BLaER1 (cell line): ENCODE measurements around the gene AFAP1.
A peak's percentile ranks its signal among the peaks of the same experiment; 100 is the strongest.

ENCODE experiments used
- H3K27ac ChIP-seq: shearing (Covaris generic); formaldehyde crosslinking; 2 replicates; pipeline ENCODE4 v1.8.1; 2022
- H3K27me3 ChIP-seq: shearing (Covaris generic); formaldehyde crosslinking; 2 replicates; pipeline ENCODE4 v1.8.1; 2022
- H3K36me3 ChIP-seq: shearing (Covaris generic); formaldehyde crosslinking; 2 replicates; pipeline ENCODE4 v1.8.1; 2022
- H3K4me1 ChIP-seq: shearing (Covaris generic); formaldehyde crosslinking; 2 replicates; pipeline ENCODE4 v1.8.1; 2022
- H3K4me2 ChIP-seq: shearing (Covaris generic); formaldehyde crosslinking; 2 replicates; pipeline ENCODE4 v1.8.1; 2022
- H3K4me3 ChIP-seq: shearing (Covaris generic); formaldehyde crosslinking; 2 replicates; pipeline ENCODE4 v1.8.1; 2022
- H3K9ac ChIP-seq: shearing (Covaris generic); formaldehyde crosslinking; 2 replicates; pipeline ENCODE4 v1.8.1; 2022
- H3K9me3 ChIP-seq: shearing (Covaris generic); formaldehyde crosslinking; 2 replicates; pipeline ENCODE4 v1.8.1; 2022
- H4K20me1 ChIP-seq: shearing (Covaris generic); formaldehyde crosslinking; 2 replicates; pipeline ENCODE4 v1.8.1; 2022
- Cebpa-rat ChIP-seq: shearing (Covaris generic); IDR thresholded peaks from 2 replicates; pipeline ENCODE4 v1.8.1; 2022

AFAP1 gene

DNA sequence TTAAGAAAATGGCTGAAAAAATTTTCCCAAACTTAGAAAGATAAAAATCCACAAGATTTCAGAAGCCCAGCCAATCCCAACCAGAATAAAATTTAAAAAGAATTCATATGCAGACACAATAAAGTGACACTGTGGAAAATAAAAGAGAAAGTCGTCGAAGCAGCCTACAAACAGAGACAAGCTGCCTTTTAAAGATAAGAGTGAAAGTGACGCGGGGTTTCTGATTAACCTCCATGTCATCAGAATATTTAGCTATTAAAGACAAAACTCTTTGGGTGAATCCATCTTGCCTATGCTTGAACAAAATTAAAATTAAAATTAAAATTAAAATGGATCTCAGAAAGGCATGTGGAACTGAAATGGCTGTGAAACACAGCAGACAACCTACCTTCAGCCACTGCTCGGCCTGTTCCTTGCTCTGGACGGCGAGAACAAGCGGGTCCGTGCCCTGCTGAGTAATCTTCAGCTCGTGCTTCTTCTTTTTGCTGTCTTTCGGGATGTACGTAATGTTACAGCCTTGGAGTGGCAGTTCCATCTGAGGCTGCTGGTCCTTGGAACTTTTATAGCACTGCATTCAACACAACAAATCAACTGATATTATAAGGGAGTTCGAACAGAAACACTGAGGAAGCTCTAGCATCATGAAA is 101.4 kb downstream of the AFAP1 start:
- Histone ChIP-seq H3K4me1 (no peaks in the 10 kb centered on the region), H4K20me1 (no peaks in the 10 kb centered on the region), H3K27me3 (no peaks in the 10 kb centered on the region), H3K36me3 (peaks cover 22% of the 10 kb centered on the region), H3K27ac (no peak overlapping the region), H3K4me2 (no peak overlapping the region), H3K9me3 (no peaks in the 10 kb centered on the region), H3K4me3 (no peak overlapping the region), H3K9ac (no peak overlapping the region)
- no peak for TF ChIP-seq Cebpa-rat

DNA sequence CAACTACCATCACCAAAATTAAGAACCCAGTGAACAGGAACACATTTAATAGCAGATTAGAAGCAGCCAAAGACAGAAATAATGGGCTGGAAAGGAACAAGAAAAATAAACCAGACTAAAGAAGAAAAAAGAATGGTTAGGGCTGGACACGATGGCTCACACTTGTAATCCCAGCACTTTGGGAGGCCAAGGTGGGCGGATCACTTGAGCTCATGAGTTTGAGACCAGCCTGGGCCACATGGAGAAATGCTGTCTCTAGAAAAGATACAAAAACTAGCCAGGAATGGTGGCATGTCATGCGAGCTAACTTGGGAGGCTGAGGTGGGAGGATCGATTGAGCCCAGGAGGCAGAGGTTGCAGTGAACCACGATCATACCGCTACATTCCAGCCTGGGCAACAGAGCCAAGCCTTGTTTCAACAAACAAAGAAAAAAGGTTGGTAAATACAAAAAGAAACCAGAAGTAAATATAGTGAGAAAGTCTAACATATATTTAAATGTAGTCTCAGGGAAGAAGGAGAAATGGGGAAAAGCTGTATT is 102.0 kb downstream of the AFAP1 start:
- H3K36me3 ChIP-seq = peaks cover 16% of the 10 kb centered on the region
- TF ChIP-seq Cebpa-rat = no peak
- no peaks in the 10 kb centered on the region for H4K20me1 ChIP-seq
- H3K4me3 ChIP-seq = no peak overlapping the region
- no peaks in the 10 kb centered on the region for H3K27me3 ChIP-seq
- no peak overlapping the region for H3K9ac ChIP-seq
- H3K9me3 ChIP-seq = no peaks in the 10 kb centered on the region
- no peak overlapping the region for H3K27ac ChIP-seq
- H3K4me2 ChIP-seq = no peak overlapping the region
- H3K4me1 ChIP-seq = no peaks in the 10 kb centered on the region

GRCh38 chr4:7831858-7832730 is 107.6 kb downstream of the AFAP1 start:
- peak overlapping the region; percentile 27; the same call in 1 of the 2 replicates for H3K9ac ChIP-seq
- no peak for TF ChIP-seq Cebpa-rat
- no peaks in the 10 kb centered on the region for H3K27me3 ChIP-seq
- H3K27ac ChIP-seq = peak overlapping the region; percentile 57
- peak overlapping the region; percentile 71 for H3K4me2 ChIP-seq
- peaks cover 6% of the 10 kb centered on the region; the same call in 1 of the 2 replicates for H3K9me3 ChIP-seq
- peak overlapping the region; percentile 31; the same call in 1 of the 2 replicates for H3K4me3 ChIP-seq
- no peaks in the 10 kb centered on the region for H4K20me1 ChIP-seq
- H3K4me1 ChIP-seq = peaks cover 47% of the 10 kb centered on the region
- peaks cover 24% of the 10 kb centered on the region for H3K36me3 ChIP-seq

DNA sequence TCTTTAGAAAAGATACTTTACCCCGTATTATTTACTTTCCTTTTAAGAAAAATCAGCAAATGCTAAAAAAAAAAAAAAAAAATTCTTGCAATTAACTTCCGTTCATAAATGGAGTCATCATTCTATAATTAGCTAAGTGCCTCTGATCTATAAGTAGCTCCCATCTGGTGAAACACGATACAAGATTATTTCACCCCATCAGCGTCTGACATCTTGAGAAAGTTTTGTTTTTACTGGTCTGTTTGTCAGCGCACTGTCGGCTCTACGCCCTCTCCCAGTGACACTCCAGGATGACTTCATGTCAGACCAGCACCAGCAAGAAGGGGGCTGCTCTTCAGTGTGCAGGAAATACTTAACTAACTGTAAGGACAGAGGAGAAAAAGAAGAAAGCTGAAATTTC is 108.3 kb downstream of the AFAP1 start:
- peak overlapping the region; percentile 71 for H3K4me2 ChIP-seq

DNA sequence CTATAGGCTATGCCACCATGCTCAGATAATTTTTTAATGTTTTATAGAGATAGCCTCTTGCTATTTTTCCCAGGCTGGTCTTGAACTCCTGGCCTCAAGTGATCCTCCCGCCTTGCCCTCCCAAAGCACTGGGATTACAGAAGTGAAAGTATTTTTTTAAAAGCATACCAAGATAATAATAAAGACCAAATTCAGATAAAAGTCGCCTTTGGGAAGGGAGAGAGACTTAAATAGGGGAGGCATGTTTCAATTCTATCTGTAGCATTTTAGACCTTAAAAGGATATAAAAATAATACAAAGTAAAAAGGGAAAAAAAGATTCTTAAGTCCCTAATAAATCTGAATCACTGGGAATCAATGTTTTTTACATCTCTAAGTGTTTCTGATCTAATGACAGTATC is 108.9 kb downstream of the AFAP1 start:
- Histone ChIP-seq H3K27ac (peak overlapping the region; percentile 57), H3K9me3 (peaks cover 6% of the 10 kb centered on the region; the same call in 1 of the 2 replicates), H4K20me1 (no peaks in the 10 kb centered on the region), H3K4me3 (no peak overlapping the region), H3K9ac (no peak overlapping the region), H3K27me3 (no peaks in the 10 kb centered on the region), H3K4me1 (peaks cover 52% of the 10 kb centered on the region), H3K36me3 (peaks cover 22% of the 10 kb centered on the region), H3K4me2 (peak overlapping the region; percentile 71)
- no peak for TF ChIP-seq Cebpa-rat

More for the DNA sequence above, 108.3 kb downstream of the AFAP1 start:
- no peaks in the 10 kb centered on the region for H3K27me3 ChIP-seq
- peak overlapping the region; percentile 57 for H3K27ac ChIP-seq
- no peaks in the 10 kb centered on the region for H4K20me1 ChIP-seq
- H3K9me3 ChIP-seq = peaks cover 6% of the 10 kb centered on the region; the same call in 1 of the 2 replicates
- H3K9ac ChIP-seq = peak overlapping the region; percentile 27; the same call in 1 of the 2 replicates
- TF ChIP-seq Cebpa-rat = no peak
- H3K36me3 ChIP-seq = peaks cover 25% of the 10 kb centered on the region
- peaks cover 49% of the 10 kb centered on the region for H3K4me1 ChIP-seq
- H3K4me3 ChIP-seq = peak overlapping the region; percentile 31; the same call in 1 of the 2 replicates

- Histone ChIP-seq H3K4me1 (peaks cover 52% of the 10 kb centered on the region), H3K27me3 (no peaks in the 10 kb centered on the region), H3K9me3 (peaks cover 6% of the 10 kb centered on the region; the same call in 1 of the 2 replicates), H3K4me3 (no peak overlapping the region), H3K9ac (no peak overlapping the region), H3K36me3 (peaks cover 22% of the 10 kb centered on the region), H4K20me1 (no peaks in the 10 kb centered on the region), H3K4me2 (peak overlapping the region; percentile 71; the same call in 1 of the 2 replicates), H3K27ac (peak overlapping the region; percentile 57; the same call in 1 of the 2 replicates)
- TF ChIP-seq Cebpa-rat = no peak
Measured at GRCh38 chr4:7829652-7830580, 109.7 kb downstream of the AFAP1 start.

- Histone ChIP-seq H3K9me3 (peaks cover 6% of the 10 kb centered on the region; the same call in 1 of the 2 replicates), H3K27ac (0 out of 2 replicates have a peak overlapping the region, but pooled peaks have one; percentile 12), H3K4me2 (peak overlapping the region; percentile 39), H3K4me3 (no peak overlapping the region), H3K9ac (no peak overlapping the region), H3K4me1 (peaks cover 52% of the 10 kb centered on the region), H4K20me1 (no peaks in the 10 kb centered on the region), H3K36me3 (peaks cover 16% of the 10 kb centered on the region), H3K27me3 (no peaks in the 10 kb centered on the region)
- no peak for TF ChIP-seq Cebpa-rat
Measured at GRCh38 chr4:7828793-7829301, 110.8 kb downstream of the AFAP1 start.

DNA sequence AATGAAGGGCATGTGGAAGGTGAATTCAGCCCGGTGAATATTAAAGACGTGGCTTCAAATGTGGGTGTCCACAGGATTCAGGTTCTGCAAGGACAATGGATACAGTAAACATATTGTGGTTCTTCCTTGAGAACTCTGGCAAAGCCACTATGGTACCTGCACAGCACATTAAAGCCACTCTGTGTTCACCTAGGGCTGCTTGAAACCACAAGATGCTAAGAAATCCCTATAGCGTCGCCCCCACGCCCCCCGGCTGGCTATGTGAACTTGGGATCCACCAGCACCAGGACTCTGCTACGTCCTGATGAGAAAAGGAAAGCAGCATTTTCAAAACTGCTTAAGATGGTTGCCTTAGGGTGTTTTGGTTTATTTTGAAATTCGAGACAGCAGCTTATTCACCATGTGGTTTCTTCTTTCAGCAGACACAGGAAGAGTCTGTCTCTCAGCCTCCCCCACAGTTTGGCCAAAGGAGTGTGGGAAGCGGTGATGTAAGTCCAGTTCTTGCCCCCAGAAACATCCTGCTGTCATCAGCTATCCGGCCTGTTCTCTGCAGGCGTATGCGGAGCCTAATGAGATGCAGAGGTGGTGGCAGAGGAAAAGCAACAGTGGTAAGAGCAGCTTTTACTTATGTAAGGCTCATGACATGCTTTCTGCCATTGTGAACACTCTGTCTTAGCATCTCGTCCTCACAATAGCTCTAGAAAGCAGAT is 111.5 kb downstream of the AFAP1 start:
- H3K9me3 ChIP-seq = peaks cover 6% of the 10 kb centered on the region; the same call in 1 of the 2 replicates
- peak overlapping the region; percentile 12; the same call in 1 of the 2 replicates for H3K27ac ChIP-seq
- H4K20me1 ChIP-seq = no peaks in the 10 kb centered on the region
- peaks cover 16% of the 10 kb centered on the region for H3K36me3 ChIP-seq
- no peak for TF ChIP-seq Cebpa-rat
- no peak overlapping the region for H3K9ac ChIP-seq
- H3K27me3 ChIP-seq = no peaks in the 10 kb centered on the region
- H3K4me2 ChIP-seq = peak overlapping the region; percentile 39
- H3K4me1 ChIP-seq = peaks cover 52% of the 10 kb centered on the region
- H3K4me3 ChIP-seq = no peak overlapping the region
